Ovary (tissue), 9 donors: ENCODE results near the gene CAMKMT. TPM values are rescaled to one million over a fixed set of nuclear protein-coding genes. Genes with fewer than 3 reads are reported as not detected.

ENCODE experiments used
- DNase-seq, 5 donors: peaks; one replicate each; pipeline ENCODE4 v3.0.0-alpha.2; 2019 to 2020
- H3K27ac ChIP-seq, 2 donors: fragments of 200-600 bp; one replicate each; pipeline versions ENCODE4 v1.5.1 to v1.8.0; 2019 to 2022
- H3K27me3 ChIP-seq: fragments of 200-600 bp; one replicate; pipeline ENCODE4 v1.8.0; 2022
- H3K36me3 ChIP-seq: fragments of 200-600 bp; sonication (generic); one replicate; pipeline ENCODE4 v1.5.1; 2019
- H3K4me1 ChIP-seq: one replicate; pipeline ENCODE4 v1.8.1; 2013; ENCODE audit warnings: mild to moderate bottlenecking, moderate library complexity; ENCODE audit not compliant: insufficient read depth
- H3K4me3 ChIP-seq: fragments of 200-600 bp; sonication (generic); one replicate; pipeline ENCODE4 v1.5.1; 2017
- H3K9me3 ChIP-seq, 2 donors: fragments of 200-600 bp in 1 of 2; sonication (generic) in 1 of 2; one replicate each; pipeline versions ENCODE4 v1.5.1 to v1.8.1; 2013 to 2019; ENCODE audit warnings: mild to moderate bottlenecking in 1 of 2, moderate library complexity in 1 of 2
- EP300 ChIP-seq: sonication (generic); formaldehyde crosslinking; IDR thresholded peaks from one replicate; pipeline ENCODE4 v1.6.1; 2017; ENCODE audit warnings: antibody characterized with exemption
- POLR2A ChIP-seq: fragments of 450-650 bp; IDR thresholded peaks from one replicate; pipeline ENCODE4 v1.6.1; 2017; ENCODE audit warnings: antibody characterized with exemption, mild to moderate bottlenecking, moderate library complexity
- WGBS, 3 donors: extraction: QIAGEN DNeasy Blood & Tissue Kit in 1 of 3; methylation state at CpG; one replicate each; pipeline versions ENCODE4 v1.1.5 to v1.1.7; 2013 to 2017; 5-methylcytosine and 5-hydroxymethylcytosine counted together
- intact Hi-C, 4 donors: fragments of 100-400 bp; cut with DNase I; formaldehyde crosslinking; loops; one replicate each; pipeline versions ENCODE4 v1.11.0 to v1.15.1; 2022 to 2023
- polyA plus RNA-seq, 2 donors: library from polyadenylated mRNA; stranded (reverse); fragments of 200-250 nt in 1 of 2; fragments of 350-450 nt in 1 of 2; fragmentation: Illumina TruSeq in 1 of 2; extraction: RNeasy Lipid Tissue Mini Kit (QIAGEN cat#74804) in 1 of 2; gene quantifications; one replicate each; pipeline ENCODE4 v1.2.3, GENCODE V29; 2013 to 2014
- total RNA-seq, 7 donors: library from RNA; depleted of rRNA in 2 of 7; stranded (reverse); fragments of >200 nt in 2 of 7; fragmentation: NEBNext Ultra II Directional in 3 of 7; extraction: Animal tissue kit (Norgen Biotek cat#: 25700) in 3 of 7; gene quantifications; one replicate each; pipeline versions ENCODE4 v1.1.0 to v1.2.4, GENCODE V29; 2016 to 2023
- TF ChIP-seq, protein P1 (sequence below), 3 donors: fragments of 450-650 bp in 2 of 3; fragments of 200-600 bp in 1 of 3; IDR thresholded peaks; one replicate each; pipeline versions ENCODE4 v1.5.1 to v1.8.0; 2016 to 2022; ENCODE audit warnings: antibody characterized with exemption in 3 of 3, mild to moderate bottlenecking in 1 of 3
- donor health status: DM: no; HTN: no; CAD: no; lungs with moderate emphysema.
- donor health status: DM: no; HTN: no; CAD: no.
- donor health status: Bipolar disorder and iron deficiency.
- donor health status: DM: yes; HTN: yes; CAD: no.
- donor health status: DM: no; HTN: no; CAD: no.
- donor health status: DM: yes; HTN: yes; CAD: no.

Gene CAMKMT
- total and polyA plus RNA-seq, 9 donors = 3.5 to 10.7 (median 8.9) TPM

DNA sequence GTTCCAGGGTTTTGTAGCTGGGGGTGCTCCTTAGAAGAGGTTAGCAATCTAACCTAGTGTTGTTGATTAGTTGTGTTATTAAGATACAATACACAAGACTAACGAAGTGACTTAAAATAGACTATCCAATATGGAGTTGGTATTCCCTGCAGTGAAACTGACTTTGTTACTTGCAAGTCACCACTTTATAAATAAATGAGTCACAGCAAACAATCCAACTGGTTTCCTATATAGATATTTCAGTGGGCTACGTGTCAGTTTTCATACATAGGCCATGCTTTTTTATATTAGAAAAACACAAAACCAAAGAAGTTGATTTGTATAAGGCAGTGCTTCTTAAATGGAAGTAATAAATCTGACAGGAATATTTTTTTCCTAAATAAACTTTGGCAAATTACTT lies 274.0 kb downstream of the CAMKMT start:
- WGBS, 3 donors = 89 to 98% (median 90%) methylated on average over 2 of the region's 2 CpGs
- Histone ChIP-seq H3K36me3 (no peaks in the 10 kb centered on the region), H3K4me1 (no peaks in the 10 kb centered on the region), H3K9me3 (no peaks in the 10 kb centered on the region), H3K27me3 (no peaks in the 10 kb centered on the region), H3K4me3 (no peak overlapping the region), H3K27ac (no peak overlapping the region)
- TF ChIP-seq EP300 (no peak), POLR2A (no peak)
- TF ChIP-seq, protein P1, sequence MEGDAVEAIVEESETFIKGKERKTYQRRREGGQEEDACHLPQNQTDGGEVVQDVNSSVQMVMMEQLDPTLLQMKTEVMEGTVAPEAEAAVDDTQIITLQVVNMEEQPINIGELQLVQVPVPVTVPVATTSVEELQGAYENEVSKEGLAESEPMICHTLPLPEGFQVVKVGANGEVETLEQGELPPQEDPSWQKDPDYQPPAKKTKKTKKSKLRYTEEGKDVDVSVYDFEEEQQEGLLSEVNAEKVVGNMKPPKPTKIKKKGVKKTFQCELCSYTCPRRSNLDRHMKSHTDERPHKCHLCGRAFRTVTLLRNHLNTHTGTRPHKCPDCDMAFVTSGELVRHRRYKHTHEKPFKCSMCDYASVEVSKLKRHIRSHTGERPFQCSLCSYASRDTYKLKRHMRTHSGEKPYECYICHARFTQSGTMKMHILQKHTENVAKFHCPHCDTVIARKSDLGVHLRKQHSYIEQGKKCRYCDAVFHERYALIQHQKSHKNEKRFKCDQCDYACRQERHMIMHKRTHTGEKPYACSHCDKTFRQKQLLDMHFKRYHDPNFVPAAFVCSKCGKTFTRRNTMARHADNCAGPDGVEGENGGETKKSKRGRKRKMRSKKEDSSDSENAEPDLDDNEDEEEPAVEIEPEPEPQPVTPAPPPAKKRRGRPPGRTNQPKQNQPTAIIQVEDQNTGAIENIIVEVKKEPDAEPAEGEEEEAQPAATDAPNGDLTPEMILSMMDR (IDR thresholded peaks at IDR 0.05) = no peak
- intact Hi-C loops = loop anchor here in 1 of 4 donors (5.0 kb wide), 1 partner anchor 272 kb away; no protein-coding TSS in a partner anchor
- DNase-seq = no peak

DNA sequence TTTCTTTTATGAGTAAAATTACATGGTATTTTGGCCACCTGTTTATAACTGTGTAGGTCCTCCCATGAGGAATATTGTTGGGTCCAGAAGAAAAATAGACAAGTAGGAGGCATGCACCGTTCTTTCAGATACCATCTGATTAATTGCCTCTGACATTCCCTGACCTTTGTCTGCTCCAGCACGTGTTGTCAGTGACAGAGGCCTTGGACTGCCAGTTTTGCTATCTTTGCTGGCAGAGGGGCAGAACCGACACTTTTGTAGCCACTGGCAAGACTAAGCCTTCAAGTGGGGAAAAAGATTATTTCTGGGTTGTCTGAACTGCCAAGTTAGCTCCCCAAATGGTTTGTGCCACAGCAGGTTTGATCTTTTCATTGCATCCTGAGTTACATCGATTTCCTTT lies 276.9 kb downstream of the CAMKMT start:
- Histone ChIP-seq H3K36me3 (no peaks in the 10 kb centered on the region), H3K27ac (no peak overlapping the region), H3K4me1 (no peaks in the 10 kb centered on the region), H3K4me3 (no peak overlapping the region), H3K9me3 (no peaks in the 10 kb centered on the region), H3K27me3 (no peaks in the 10 kb centered on the region)
- intact Hi-C loops = loop anchor here in 1 of 4 donors (5.0 kb wide), 1 partner anchor 269 kb away; no protein-coding TSS in a partner anchor
- 34 to 45% (median 36%) methylated on average over 4 of the region's 4 CpGs for WGBS, 3 donors
- DNase-seq = no peak
- no peak for TF ChIP-seq POLR2A
- TF ChIP-seq, protein P1 (IDR thresholded peaks at IDR 0.05) = no peak
- TF ChIP-seq EP300 = no peak

DNA sequence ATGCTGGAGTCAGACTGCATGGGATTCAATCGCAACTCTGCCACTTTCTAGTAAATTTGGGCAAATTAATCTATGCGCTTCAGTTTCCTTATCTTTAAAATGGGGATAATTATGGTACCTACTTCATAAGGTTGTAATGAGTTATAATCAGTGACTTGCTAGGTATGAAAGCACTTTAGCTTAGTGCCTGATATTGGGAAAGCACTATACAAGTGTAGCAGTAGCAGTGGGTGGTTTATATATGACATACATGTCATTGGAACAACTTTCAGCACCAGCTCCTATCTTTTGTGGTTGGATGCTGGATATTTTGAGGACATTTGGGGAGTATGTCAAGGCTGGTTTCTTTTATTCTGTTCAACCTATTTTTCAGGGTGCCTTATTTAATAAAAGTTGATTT lies 277.7 kb downstream of the CAMKMT start:
- H3K27ac ChIP-seq = no peak overlapping the region
- WGBS, 3 donors = 95 to 99% (median 98%) methylated on average over 2 of the region's 2 CpGs
- H3K4me1 ChIP-seq = no peaks in the 10 kb centered on the region
- intact Hi-C loops = loop anchor here in 1 of 4 donors (5.0 kb wide), 1 partner anchor 268 kb away; no protein-coding TSS in a partner anchor
- TF ChIP-seq EP300 (no peak), POLR2A (no peak)
- TF ChIP-seq, protein P1 (IDR thresholded peaks at IDR 0.05) = no peak
- H3K4me3 ChIP-seq = no peak overlapping the region
- H3K36me3 ChIP-seq = no peaks in the 10 kb centered on the region
- no peak for DNase-seq
- no peaks in the 10 kb centered on the region for H3K27me3 ChIP-seq
- no peaks in the 10 kb centered on the region for H3K9me3 ChIP-seq

DNA sequence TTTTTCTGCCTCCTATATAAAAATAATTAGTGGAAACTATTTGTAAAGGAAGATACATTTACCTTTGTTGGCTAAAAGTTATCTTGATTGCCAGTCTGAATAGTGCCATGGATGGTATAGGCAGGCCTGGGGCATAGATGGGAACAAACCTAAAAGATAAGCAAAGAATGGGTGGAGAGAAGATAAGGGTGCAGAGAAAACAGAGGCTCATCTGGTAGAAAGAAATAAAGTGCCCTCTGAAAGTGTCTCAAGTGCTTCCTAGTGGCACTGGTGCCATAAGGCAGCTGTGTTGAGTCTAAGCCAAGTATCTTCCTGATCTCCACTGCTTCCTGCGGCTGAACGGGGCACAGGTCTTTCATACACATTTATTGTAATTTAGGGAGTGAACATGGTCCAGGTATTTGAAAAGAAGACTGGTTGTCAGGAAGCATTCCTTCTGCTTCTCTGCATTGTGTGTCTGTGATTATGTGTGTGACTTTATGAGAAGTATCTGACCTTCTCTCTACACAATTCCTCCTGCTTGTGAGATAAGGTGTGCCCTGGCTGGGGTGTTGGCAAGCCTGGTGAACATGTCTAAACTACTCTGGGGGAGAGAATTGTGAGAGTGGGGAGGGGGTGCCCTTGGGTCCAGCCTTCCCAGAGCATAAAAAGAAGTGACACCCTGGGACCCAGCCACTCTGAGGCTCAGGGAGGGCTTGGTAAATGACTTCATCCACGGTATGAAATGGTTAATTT lies 280.5 kb downstream of the CAMKMT start:
- no peak for DNase-seq
- intact Hi-C loops = no loop called here
- no peak for TF ChIP-seq EP300
- Histone ChIP-seq H3K9me3 (no peaks in the 10 kb centered on the region), H3K4me1 (no peaks in the 10 kb centered on the region), H3K27ac (no peak overlapping the region), H3K4me3 (no peak overlapping the region), H3K36me3 (no peaks in the 10 kb centered on the region), H3K27me3 (no peaks in the 10 kb centered on the region)
- WGBS, 3 donors = 72 to 78% (median 72%) methylated on average over 3 of the region's 3 CpGs

DNA sequence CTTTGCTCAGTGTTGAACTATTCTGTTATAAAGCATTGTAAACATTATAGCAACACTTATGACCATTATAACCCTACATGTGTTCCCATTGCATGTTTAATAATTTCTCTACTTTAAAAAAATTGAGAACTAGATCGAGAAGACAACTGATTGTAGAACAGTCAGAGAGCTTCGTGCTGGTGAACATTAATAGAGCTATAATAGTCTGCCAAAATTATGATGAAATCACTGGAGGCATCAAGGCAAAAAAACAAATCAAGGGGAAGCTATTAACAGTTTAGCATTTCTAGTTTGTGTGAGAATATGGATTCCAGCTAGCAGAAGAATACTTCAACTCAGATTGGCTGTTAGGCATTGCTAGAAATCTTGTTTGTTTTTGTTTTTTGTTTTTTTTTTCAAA lies 284.2 kb downstream of the CAMKMT start:
- no peaks in the 10 kb centered on the region for H3K27me3 ChIP-seq
- H3K9me3 ChIP-seq = no peaks in the 10 kb centered on the region
- no peaks in the 10 kb centered on the region for H3K36me3 ChIP-seq
- DNase-seq = no peak
- H3K27ac ChIP-seq = no peak overlapping the region
- intact Hi-C loops = no loop called here
- TF ChIP-seq POLR2A (no peak), EP300 (no peak)
- TF ChIP-seq, protein P1 (IDR thresholded peaks at IDR 0.05) = no peak
- H3K4me3 ChIP-seq = no peak overlapping the region
- WGBS, 3 donors = 83 to 88% (median 83%) methylated on average over 2 of the region's 2 CpGs
- no peaks in the 10 kb centered on the region for H3K4me1 ChIP-seq
